ENCODE measurements around the gene LY6G6C. TPM values are rescaled to one million over a fixed set of nuclear protein-coding genes. Genes with fewer than 3 reads are reported as not detected.
A peak's percentile ranks its signal among the peaks of the same experiment; 100 is the strongest.

The LY6G6C gene
- not detected in 2 replicates for total RNA-seq (2014; rRNA removed; shearing (Covaris generic); ENCODE audit: low replicate concordance)

- H3K36me3 ChIP-seq = no peaks in the 10 kb centered on the region
- DNase-seq = no peak
- H3K27me3 ChIP-seq = no peaks in the 10 kb centered on the region
- H3K4me3 ChIP-seq = no peak within 1 kb of the TSS
- H3K9me3 ChIP-seq = no peaks in the 10 kb centered on the region
Measured at GRCh38 chr6:31721351-31722020, at the start of gene LY6G6C. Gene LY6G6C (minus strand): TSS chr6:31721746. CDS start chr6:31721679, 67 bp downstream.

- H3K36me3 ChIP-seq = no peaks in the 10 kb centered on the region
- H3K9me3 ChIP-seq = no peaks in the 10 kb centered on the region
- DNase-seq = no peak
- no peak overlapping the region for H3K4me3 ChIP-seq
- H3K27me3 ChIP-seq = no peaks in the 10 kb centered on the region
Measured at GRCh38 chr6:31770860-31771259, 49.3 kb upstream of the LY6G6C start.

GRCh38 chr6:31769684-31770371 is 48.3 kb upstream of the LY6G6C start:
- no peaks in the 10 kb centered on the region for H3K27me3 ChIP-seq
- no peaks in the 10 kb centered on the region for H3K36me3 ChIP-seq
- H3K9me3 ChIP-seq = no peaks in the 10 kb centered on the region
- peak; percentile 47 for DNase-seq
- H3K4me3 ChIP-seq = no peak overlapping the region

GRCh38 chr6:31768363-31769257 is 47.1 kb upstream of the LY6G6C start:
- H3K36me3 ChIP-seq = no peaks in the 10 kb centered on the region
- DNase-seq = no peak

GRCh38 chr6:31767096-31767645 is 45.6 kb upstream of the LY6G6C start:
- Histone ChIP-seq H3K9me3 (no peaks in the 10 kb centered on the region), H3K36me3 (no peaks in the 10 kb centered on the region), H3K4me3 (no peak overlapping the region), H3K27me3 (no peaks in the 10 kb centered on the region)
- DNase-seq = no peak

More at GRCh38 chr6:31768363-31769257, 47.1 kb upstream of the LY6G6C start:
- Histone ChIP-seq H3K4me3 (no peak overlapping the region), H3K27me3 (no peaks in the 10 kb centered on the region), H3K9me3 (no peaks in the 10 kb centered on the region)

GRCh38 chr6:31765910-31766794 is 44.6 kb upstream of the LY6G6C start:
- no peak overlapping the region for H3K4me3 ChIP-seq
- H3K27me3 ChIP-seq = no peaks in the 10 kb centered on the region
- no peaks in the 10 kb centered on the region for H3K36me3 ChIP-seq
- no peak for DNase-seq
- H3K9me3 ChIP-seq = no peaks in the 10 kb centered on the region

- H3K27me3 ChIP-seq = no peaks in the 10 kb centered on the region
- no peaks in the 10 kb centered on the region for H3K36me3 ChIP-seq
- no peak for DNase-seq
- no peak overlapping the region for H3K4me3 ChIP-seq
- H3K9me3 ChIP-seq = no peaks in the 10 kb centered on the region
Measured at GRCh38 chr6:31765559-31765909, 44.0 kb upstream of the LY6G6C start.

- H3K27me3 ChIP-seq = no peaks in the 10 kb centered on the region
- no peak overlapping the region for H3K4me3 ChIP-seq
- H3K9me3 ChIP-seq = no peaks in the 10 kb centered on the region
- no peak for DNase-seq
- no peaks in the 10 kb centered on the region for H3K36me3 ChIP-seq
Measured at GRCh38 chr6:31764198-31764597, 42.7 kb upstream of the LY6G6C start.

- no peaks in the 10 kb centered on the region for H3K9me3 ChIP-seq
- no peaks in the 10 kb centered on the region for H3K36me3 ChIP-seq
- peak; percentile 19 for DNase-seq
- no peaks in the 10 kb centered on the region for H3K27me3 ChIP-seq
- no peak overlapping the region for H3K4me3 ChIP-seq
Measured at GRCh38 chr6:31763619-31763940, 42.0 kb upstream of the LY6G6C start.

GRCh38 chr6:31762878-31763618 is 41.5 kb upstream of the LY6G6C start:
- Histone ChIP-seq H3K36me3 (no peaks in the 10 kb centered on the region), H3K27me3 (no peaks in the 10 kb centered on the region), H3K4me3 (no peak overlapping the region), H3K9me3 (no peaks in the 10 kb centered on the region)
- no peak for DNase-seq

GRCh38 chr6:31762356-31762755 is 40.8 kb upstream of the LY6G6C start, which contains the start of gene SAPCD1:
Gene SAPCD1 (plus strand): TSS chr6:31762656. CDS start chr6:31763055, 399 bp downstream.
- no peaks in the 10 kb centered on the region for H3K27me3 ChIP-seq
- H3K4me3 ChIP-seq = no peak within 1 kb of the TSS
- H3K36me3 ChIP-seq = no peaks in the 10 kb centered on the region
- no peak for DNase-seq
- H3K9me3 ChIP-seq = no peaks in the 10 kb centered on the region

- no peaks in the 10 kb centered on the region for H3K9me3 ChIP-seq
- DNase-seq = no peak
- H3K27me3 ChIP-seq = no peaks in the 10 kb centered on the region
- no peak overlapping the region for H3K4me3 ChIP-seq
- H3K36me3 ChIP-seq = no peaks in the 10 kb centered on the region
Measured at GRCh38 chr6:31761343-31761742, 39.8 kb upstream of the LY6G6C start.

- H3K27me3 ChIP-seq = no peaks in the 10 kb centered on the region
- no peaks in the 10 kb centered on the region for H3K36me3 ChIP-seq
- no peak for DNase-seq
- H3K9me3 ChIP-seq = no peaks in the 10 kb centered on the region
- no peak overlapping the region for H3K4me3 ChIP-seq
Measured at GRCh38 chr6:31760790-31761189, 39.2 kb upstream of the LY6G6C start.

- H3K27me3 ChIP-seq = no peaks in the 10 kb centered on the region
- H3K9me3 ChIP-seq = no peaks in the 10 kb centered on the region
- no peak overlapping the region for H3K4me3 ChIP-seq
- DNase-seq = no peak
- no peaks in the 10 kb centered on the region for H3K36me3 ChIP-seq
Measured at GRCh38 chr6:31758281-31758680, 36.7 kb upstream of the LY6G6C start.

GRCh38 chr6:31752739-31753319 is 31.3 kb upstream of the LY6G6C start:
- H3K4me3 ChIP-seq = no peak overlapping the region
- DNase-seq = peak; percentile 51
- H3K27me3 ChIP-seq = no peaks in the 10 kb centered on the region
- peaks cover 2% of the 10 kb centered on the region; the same call in 1 of the 2 replicates for H3K36me3 ChIP-seq
- no peaks in the 10 kb centered on the region for H3K9me3 ChIP-seq
